Left ventricle myocardium superior (tissue), 1 donor: ENCODE data around the gene LTBP1. TPM values are rescaled to one million over a fixed set of nuclear protein-coding genes. Genes with fewer than 3 reads are reported as not detected.
"Not testable (repeated sequence)": the region's sequence is repeated elsewhere in the genome, so short reads cannot be mapped to it uniquely, and the experiment has no call there.

Experiments
- ATAC-seq: fragments of 200-7000 bp; cut with Tn5 transposase; one replicate; pipeline ENCODE4 v1.9.1; 2020; ENCODE audit warnings: mild to moderate bottlenecking, moderate library complexity
- DNase-seq: peaks from one replicate; pipeline ENCODE4 v3.0.0-alpha.2; 2020
- intact Hi-C: fragments of 100-400 bp; cut with micrococcal nuclease; formaldehyde crosslinking; loops from one replicate; pipeline ENCODE4 v1.11.0; 2022
- total RNA-seq: library from RNA; stranded (reverse); fragmentation: NEBNext Ultra II Directional; extraction: Animal tissue kit (Norgen Biotek cat#: 25700); gene quantifications from one replicate; pipeline ENCODE4 v1.2.1, GENCODE V29; 2021
- donor health status: DM: no; HTN: yes; CAD: no; lungs with severe emphysema.

Gene LTBP1
- total RNA-seq, 1 donor from 2014 or later: 72.5 TPM

GRCh38 chr2:33369191-33369590, 422.4 kb downstream of the LTBP1 start:
- intact Hi-C loops: no loop called here
- no peak for ATAC-seq
- no peak for DNase-seq

GRCh38 chr2:33370636-33371265, 424.0 kb downstream of the LTBP1 start:
- DNase-seq (no peak), ATAC-seq (no peak)
- intact Hi-C loops: no loop called here

GRCh38 chr2:33371304-33372090, 424.7 kb downstream of the LTBP1 start:
- no peak for ATAC-seq

GRCh38 chr2:33372940-33373553, 426.3 kb downstream of the LTBP1 start:
- DNase-seq (no peak), ATAC-seq (no peak)
- intact Hi-C loops: no loop called here

More at GRCh38 chr2:33371304-33372090, 424.7 kb downstream of the LTBP1 start:
- intact Hi-C loops: no loop called here
- DNase-seq: no peak

GRCh38 chr2:33373986-33374385, 427.2 kb downstream of the LTBP1 start:
- DNase-seq: no peak
- ATAC-seq: peak; percentile 77
- intact Hi-C loops: no loop called here

- ATAC-seq: no peak
- no peak for DNase-seq
- intact Hi-C loops: no loop called here
These were observed 428.3 kb downstream of the LTBP1 start for GRCh38 chr2:33375054-33375453.

- intact Hi-C loops: no loop called here
- ATAC-seq: peak; percentile 68
- peak; percentile 46 for DNase-seq
These were observed 430.3 kb downstream of the LTBP1 start for GRCh38 chr2:33377048-33377447.

- DNase-seq (no peak), ATAC-seq (peak; percentile 69)
- intact Hi-C loops: no loop called here
These were observed 431.9 kb downstream of the LTBP1 start for GRCh38 chr2:33378556-33379210.

- intact Hi-C loops: no loop called here
- ATAC-seq (no peak), DNase-seq (no peak)
These were observed 433.4 kb downstream of the LTBP1 start for GRCh38 chr2:33380001-33380609.

- DNase-seq (no peak), ATAC-seq (no peak)
- intact Hi-C loops: no loop called here
These were observed 434.0 kb downstream of the LTBP1 start for GRCh38 chr2:33380719-33381118.

- no peak for ATAC-seq
- no peak for DNase-seq
- intact Hi-C loops: no loop called here
These were observed 434.6 kb downstream of the LTBP1 start for GRCh38 chr2:33381301-33381858.

- ATAC-seq (no peak), DNase-seq (no peak)
- intact Hi-C loops: no loop called here
These were observed 437.3 kb downstream of the LTBP1 start for GRCh38 chr2:33383855-33384598.

GRCh38 chr2:33384599-33384961, 437.8 kb downstream of the LTBP1 start:
- peak; percentile 54 for ATAC-seq
- intact Hi-C loops: no loop called here
- DNase-seq: no peak

- ATAC-seq: no peak
- no peak for DNase-seq
- intact Hi-C loops: no loop called here
These were observed 442.2 kb downstream of the LTBP1 start for GRCh38 chr2:33388996-33389395.

GRCh38 chr2:33389695-33390094, 442.9 kb downstream of the LTBP1 start:
- intact Hi-C loops, ATAC-seq, DNase-seq: not testable (repeated sequence)

- ATAC-seq (peak; percentile 25), DNase-seq (no peak)
- intact Hi-C loops: no loop called here
These were observed 444.9 kb downstream of the LTBP1 start for GRCh38 chr2:33391529-33392255.

GRCh38 chr2:33392366-33392765, 445.6 kb downstream of the LTBP1 start:
- DNase-seq (no peak), ATAC-seq (no peak)
- intact Hi-C loops: no loop called here

- ATAC-seq (no peak), DNase-seq (no peak)
- intact Hi-C loops: no loop called here
These were observed 448.3 kb downstream of the LTBP1 start for GRCh38 chr2:33395034-33395433.
